Measurements from ENCODE around the gene PVRIG.

DNA sequence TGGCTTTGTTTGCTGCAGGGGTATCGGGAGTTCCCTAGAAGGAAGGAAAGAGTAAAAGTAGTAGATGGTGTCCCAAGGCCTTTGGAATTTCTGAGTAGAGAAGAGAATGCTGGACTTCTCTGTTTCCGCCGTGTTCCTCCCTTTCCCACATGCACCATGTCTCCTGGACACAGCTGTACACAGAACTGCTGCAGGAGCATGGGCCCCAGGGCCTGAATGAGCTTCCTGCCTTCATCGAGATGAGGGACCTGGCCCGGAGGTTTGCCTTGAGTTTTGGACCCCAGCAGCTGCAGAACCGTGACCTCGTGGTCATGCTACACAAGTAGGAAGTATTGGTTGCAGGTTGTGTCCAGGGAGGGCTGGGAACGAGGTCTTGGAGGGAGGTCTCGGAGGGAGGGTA is 15.3 kb upstream of the PVRIG start:
- TF ChIP-seq POLR2A (IDR thresholded peaks at IDR 0.05; ENCODE audit: low read depth, low read length), result no peak
- TF ChIP-seq TAF1 (IDR thresholded peaks at IDR 0.05; ENCODE audit: low read depth, low read length), result no peak
- TF ChIP-seq POLR2AphosphoS5 (IDR thresholded peaks at IDR 0.05; ENCODE audit: low read depth, low read length), result no peak

All from GM12891 (cell line).